ENCODE measurements around the gene KBTBD13. TPM values are rescaled to one million over a fixed set of nuclear protein-coding genes. Genes with fewer than 3 reads are reported as not detected.

KBTBD13 gene
- total and polyA plus RNA-seq, 4 donors = 0.04 to 0.23 (median 0.18) TPM

GRCh38 chr15:65110676-65111292 is 34.2 kb downstream of the KBTBD13 start:
- H3K27me3 ChIP-seq (ENCODE audit: control insufficient read depth in 3 of 3, insufficient read depth in 3 of 3, low read length in 2 of 3) = no peaks in the 10 kb centered on the region
- WGBS, 2 donors = 57 to 63% methylated on average over 3 of the region's 3 CpGs
- H3K36me3 ChIP-seq (ENCODE audit: control insufficient read depth in 4 of 4, insufficient read depth in 4 of 4, low read length in 4 of 4) = peaks cover 2 to 20% (median 8%) of the 10 kb centered on the region in 4 donors
- DNase-seq (peak in 2 of 3 donors; percentile 18 to 44), ATAC-seq (ENCODE audit: insufficient read depth, low FRiP score) (no peak)
- no peak for TF ChIP-seq CTCF (IDR thresholded peaks at IDR 0.05; ENCODE audit: control extremely low read depth, extremely low read depth)
- H3K4me3 ChIP-seq = no peak overlapping the region
- no peak overlapping the region for H3K9ac ChIP-seq (ENCODE audit: insufficient read depth in 1 of 2, low read length in 2 of 2)
- H3K27ac ChIP-seq (ENCODE audit: low read depth in 1 of 2, low read length in 1 of 2) = no peak overlapping the region
- H3K9me3 ChIP-seq (ENCODE audit: control insufficient read depth in 4 of 4, insufficient read depth in 3 of 4, low read length in 3 of 4) = no peaks in the 10 kb centered on the region
- no peaks in the 10 kb centered on the region for H3K4me1 ChIP-seq (ENCODE audit: control insufficient read depth in 5 of 5, insufficient read depth in 5 of 5, low read length in 5 of 5)

GRCh38 chr15:65115086-65115485 is 38.5 kb downstream of the KBTBD13 start, which contains the start of gene UBAP1L:
Gene UBAP1L (minus strand): TSS chr15:65115200. CDS start chr15:65106215, 8,985 bp downstream.
- Histone ChIP-seq H3K9me3 (ENCODE audit: control insufficient read depth in 4 of 4, insufficient read depth in 3 of 4, low read length in 3 of 4) (no peaks in the 10 kb centered on the region), H3K4me1 (ENCODE audit: control insufficient read depth in 5 of 5, insufficient read depth in 5 of 5, low read length in 5 of 5) (no peaks in the 10 kb centered on the region), H3K27me3 (ENCODE audit: control insufficient read depth in 3 of 3, insufficient read depth in 3 of 3, low read length in 2 of 3) (no peaks in the 10 kb centered on the region), H3K36me3 (ENCODE audit: control insufficient read depth in 4 of 4, insufficient read depth in 4 of 4, low read length in 4 of 4) (peaks cover 15 to 38% (median 23%) of the 10 kb centered on the region in 4 donors), H3K4me3 (no peak within 1 kb of the TSS), H3K9ac (ENCODE audit: insufficient read depth in 1 of 2, low read length in 2 of 2) (no peak within 1 kb of the TSS), H3K27ac (ENCODE audit: low read depth in 1 of 2, low read length in 1 of 2) (no peak within 1 kb of the TSS)
- 94 to 96% methylated on average over 2 of the region's 2 CpGs for WGBS, 2 donors
- DNase-seq (no peak), ATAC-seq (ENCODE audit: insufficient read depth, low FRiP score) (no peak)
- TF ChIP-seq CTCF (IDR thresholded peaks at IDR 0.05; ENCODE audit: control extremely low read depth, extremely low read depth) = no peak

GRCh38 chr15:65115542-65115941 is 39.0 kb downstream of the KBTBD13 start:
- 86 to 93% methylated on average over 5 of the region's 5 CpGs for WGBS, 2 donors
- no peak for DNase-seq
- peaks cover 18 to 38% (median 23%) of the 10 kb centered on the region in 4 donors for H3K36me3 ChIP-seq (ENCODE audit: control insufficient read depth in 4 of 4, insufficient read depth in 4 of 4, low read length in 4 of 4)
- H3K9me3 ChIP-seq (ENCODE audit: control insufficient read depth in 4 of 4, insufficient read depth in 3 of 4, low read length in 3 of 4) = no peaks in the 10 kb centered on the region
- no peaks in the 10 kb centered on the region for H3K27me3 ChIP-seq (ENCODE audit: control insufficient read depth in 3 of 3, insufficient read depth in 3 of 3, low read length in 2 of 3)
- no peak overlapping the region for H3K4me3 ChIP-seq
- H3K27ac ChIP-seq (ENCODE audit: low read depth in 1 of 2, low read length in 1 of 2) = no peak overlapping the region
- no peak for ATAC-seq (ENCODE audit: insufficient read depth, low FRiP score)
- no peak overlapping the region for H3K9ac ChIP-seq (ENCODE audit: insufficient read depth in 1 of 2, low read length in 2 of 2)
- H3K4me1 ChIP-seq (ENCODE audit: control insufficient read depth in 5 of 5, insufficient read depth in 5 of 5, low read length in 5 of 5) = no peaks in the 10 kb centered on the region
- TF ChIP-seq CTCF (IDR thresholded peaks at IDR 0.05; ENCODE audit: control extremely low read depth, extremely low read depth) = no peak

Small RNAs within 50 kb of the gene (small RNA-seq; reads per million reads assigned to genes)
- not detected for gene AC013553.1 (ENCODE audit: low replicate concordance)

Other genes starting within 250 kb of the KBTBD13 start
- 10 to 100 TPM; 25.6 to 84.1 TPM for gene PLEKHO2, start 234.8 kb upstream of the KBTBD13 start, total RNA-seq
- gene PLEKHO2, start 234.8 kb upstream of the KBTBD13 start, polyA plus RNA-seq = 10 to 100 TPM; 36.9 to 75.3 TPM
- gene ANKDD1A, start 164.8 kb upstream of the KBTBD13 start, total RNA-seq = 1 to 10 TPM; 5.0 to 6.8 TPM
- gene ANKDD1A, start 164.8 kb upstream of the KBTBD13 start, polyA plus RNA-seq = 1 to 10 TPM; 2.3 to 3.4 TPM
- gene SPG21, start 86.8 kb upstream of the KBTBD13 start, total RNA-seq = 100 to 1,000 TPM in 1 of 2 donors, 10 to 100 TPM in 1; 79.2 to 115 TPM
- 10 to 100 TPM; 88.2 to 98.2 TPM for gene SPG21, start 86.8 kb upstream of the KBTBD13 start, polyA plus RNA-seq
- gene MTFMT, start 47.1 kb upstream of the KBTBD13 start, total RNA-seq = 10 to 100 TPM; 14.4 to 15.0 TPM
- 1 to 10 TPM; 5.0 to 8.2 TPM for gene MTFMT, start 47.1 kb upstream of the KBTBD13 start, polyA plus RNA-seq
- 1 to 10 TPM in 1 of 2 donors, under 1 TPM in 1; 0.85 to 3.0 TPM for gene SLC51B, start 31.4 kb upstream of the KBTBD13 start, total RNA-seq
- gene SLC51B, start 31.4 kb upstream of the KBTBD13 start, polyA plus RNA-seq = 1 to 10 TPM in 1 of 2 donors, under 1 TPM in 1; 0.98 to 7.3 TPM
- gene RASL12, start 8.8 kb upstream of the KBTBD13 start, total RNA-seq = 10 to 100 TPM; 31.6 to 75.7 TPM
- 10 to 100 TPM; 13.8 to 14.8 TPM for gene RASL12, start 8.8 kb upstream of the KBTBD13 start, polyA plus RNA-seq
- gene UBAP1L, start 38.5 kb downstream of the KBTBD13 start, total RNA-seq = 1 to 10 TPM; 4.7 to 5.4 TPM
- gene UBAP1L, start 38.5 kb downstream of the KBTBD13 start, polyA plus RNA-seq = 1 to 10 TPM in 1 of 2 donors, under 1 TPM in 1; 0.96 to 2.2 TPM
- gene PDCD7, start 57.1 kb downstream of the KBTBD13 start, total RNA-seq = 10 to 100 TPM; 17.0 to 21.7 TPM
- gene PDCD7, start 57.1 kb downstream of the KBTBD13 start, polyA plus RNA-seq = 10 to 100 TPM in 1 of 2 donors, 1 to 10 TPM in 1; 8.8 to 11.2 TPM
- gene CLPX, start 108.6 kb downstream of the KBTBD13 start, total RNA-seq = 10 to 100 TPM; 43.1 to 93.6 TPM
- 10 to 100 TPM; 11.2 to 19.6 TPM for gene CLPX, start 108.6 kb downstream of the KBTBD13 start, polyA plus RNA-seq
- under 1 TPM; 0.89 to 0.97 TPM for gene CILP, start 134.7 kb downstream of the KBTBD13 start, total RNA-seq
- under 1 TPM; 0.30 to 0.43 TPM for gene CILP, start 134.7 kb downstream of the KBTBD13 start, polyA plus RNA-seq
- 1 to 10 TPM; 7.4 to 7.7 TPM for gene PARP16, start 210.1 kb downstream of the KBTBD13 start, total RNA-seq
- 1 to 10 TPM; 4.6 to 5.2 TPM for gene PARP16, start 210.1 kb downstream of the KBTBD13 start, polyA plus RNA-seq
- gene RNU5A-1, start 219.3 kb downstream of the KBTBD13 start, total RNA-seq = not detected
- gene RNU5A-1, start 219.3 kb downstream of the KBTBD13 start, polyA plus RNA-seq = not detected
- gene RNU5B-1, start 227.9 kb downstream of the KBTBD13 start, total RNA-seq = 10 to 100 TPM in 1 of 2 donors, not detected in 1; 10.9 TPM
- not detected for gene RNU5B-1, start 227.9 kb downstream of the KBTBD13 start, polyA plus RNA-seq

All from lung (tissue), 13 donors.